GM18861 (cell line): Measurements from ENCODE around the gene CHAF1A.

Experiments used
- ATAC-seq: cut with Tn5 transposase; IDR thresholded peaks from one replicate; pipeline ENCODE4 v1.9.1; 2021; ENCODE audit not compliant: unreplicated experiment

CHAF1A gene

GRCh38 chr19:4376991-4377781 lies 25.3 kb upstream of the CHAF1A start:
- ATAC-seq, result no peak

GRCh38 chr19:4378886-4379285 lies 23.6 kb upstream of the CHAF1A start:
- ATAC-seq, result no peak

- no peak for ATAC-seq
These were observed 22.8 kb upstream of the CHAF1A start for GRCh38 chr19:4379383-4380253.

GRCh38 chr19:4380254-4380727 lies 22.1 kb upstream of the CHAF1A start:
- ATAC-seq, result no peak

DNA sequence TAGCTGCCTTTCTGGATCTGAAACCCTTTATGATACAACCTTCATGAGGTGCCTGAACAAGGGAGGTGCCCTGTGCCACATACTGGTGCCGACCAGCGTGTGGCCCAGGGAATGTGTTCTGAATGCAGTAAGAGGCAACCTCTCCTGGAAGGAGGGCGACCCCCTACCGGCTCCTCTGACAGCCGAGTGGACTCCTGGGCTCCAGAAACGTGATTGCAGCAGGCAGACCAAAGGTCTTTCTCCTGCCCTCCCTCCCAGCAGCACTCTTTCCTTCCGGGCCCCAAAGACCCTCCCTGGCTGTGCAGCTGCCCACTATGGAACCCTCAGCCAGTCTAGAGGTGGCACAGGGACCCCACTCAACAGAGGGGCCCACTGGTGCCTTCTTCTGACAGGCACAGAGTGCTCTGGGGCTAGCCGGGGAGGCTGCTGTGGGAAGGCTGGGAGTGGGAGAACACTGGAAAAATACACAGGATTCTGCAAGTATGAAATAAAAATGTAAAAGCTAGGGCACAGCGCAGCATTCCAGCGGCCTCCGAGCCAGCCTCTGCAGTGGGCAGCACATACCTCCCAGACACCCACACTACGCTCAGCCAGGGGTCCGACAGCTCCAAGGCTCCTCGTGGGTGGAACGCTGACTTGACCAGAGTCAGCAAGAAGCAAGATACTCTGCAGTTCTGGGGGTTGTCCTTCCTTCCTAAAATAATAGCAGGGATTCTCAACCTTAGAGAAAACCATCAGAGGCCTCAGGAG lies 17.0 kb upstream of the CHAF1A start:
- ATAC-seq, result no peak

- no peak for ATAC-seq
These were observed 16.2 kb upstream of the CHAF1A start for GRCh38 chr19:4386041-4386782.

DNA sequence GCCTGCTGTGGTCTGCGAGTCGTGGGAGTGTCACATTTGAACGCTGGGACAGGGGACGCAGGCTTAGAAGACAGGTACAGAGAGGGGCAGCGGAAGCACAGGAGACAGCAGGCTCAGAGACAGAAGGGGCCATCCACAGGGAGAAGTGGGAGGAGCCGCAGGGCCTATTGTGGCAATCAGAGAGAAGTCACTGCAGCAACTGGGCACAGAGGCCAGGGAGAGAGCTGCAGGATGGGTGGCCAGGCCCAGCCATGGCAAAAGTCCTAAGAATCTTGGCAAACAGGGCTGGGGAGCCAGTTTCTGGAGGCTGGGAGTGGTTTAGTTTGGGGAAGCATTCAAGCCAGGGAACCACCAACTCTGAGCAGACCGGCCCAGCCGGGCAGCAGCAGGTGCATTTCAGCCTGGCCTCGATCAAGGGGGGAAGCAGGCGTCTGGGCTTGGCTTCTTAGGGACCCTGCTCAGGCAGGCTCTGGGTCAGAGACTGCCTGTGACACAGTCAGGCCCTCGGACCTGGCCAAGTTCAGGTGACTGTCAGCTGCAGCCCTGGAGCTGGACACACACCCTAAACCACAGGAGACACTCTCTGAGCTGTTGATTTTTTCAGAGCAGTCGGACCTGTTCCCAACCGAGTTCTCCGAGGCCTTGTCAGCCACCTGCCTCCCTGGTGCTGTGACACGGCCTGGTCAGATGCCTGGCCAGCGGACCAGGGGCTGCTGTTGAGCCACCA lies 13.9 kb upstream of the CHAF1A start:
- no peak for ATAC-seq

- ATAC-seq, result no peak
These were observed 13.4 kb upstream of the CHAF1A start for GRCh38 chr19:4389064-4389375.

- no peak for ATAC-seq
These were observed 12.9 kb upstream of the CHAF1A start for GRCh38 chr19:4389511-4390016.

- ATAC-seq, result no peak
These were observed 12.3 kb upstream of the CHAF1A start for GRCh38 chr19:4390017-4390566.

GRCh38 chr19:4390567-4391305 lies 11.7 kb upstream of the CHAF1A start:
- ATAC-seq, result no peak

DNA sequence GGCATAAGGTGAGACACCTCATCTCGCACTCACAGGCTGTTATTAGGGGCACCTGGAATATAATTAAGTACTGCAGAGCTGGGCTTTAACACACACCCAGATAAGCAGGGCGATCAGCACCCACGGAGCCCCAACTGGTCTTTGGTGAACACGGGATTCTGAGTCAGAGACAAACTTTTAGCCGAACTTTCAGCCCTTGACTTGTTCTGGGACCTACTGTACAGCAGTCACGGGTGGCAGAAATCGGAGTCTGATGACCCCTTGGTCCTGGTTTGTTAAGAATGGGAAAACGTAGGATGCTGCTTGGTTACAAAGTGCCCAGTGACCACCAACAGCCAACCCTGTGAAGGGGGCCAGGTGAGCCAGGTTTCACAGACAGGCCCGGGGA lies 11.1 kb upstream of the CHAF1A start:
- no peak for ATAC-seq

- ATAC-seq, result no peak
These were observed 10.5 kb upstream of the CHAF1A start for GRCh38 chr19:4391701-4392483.

DNA sequence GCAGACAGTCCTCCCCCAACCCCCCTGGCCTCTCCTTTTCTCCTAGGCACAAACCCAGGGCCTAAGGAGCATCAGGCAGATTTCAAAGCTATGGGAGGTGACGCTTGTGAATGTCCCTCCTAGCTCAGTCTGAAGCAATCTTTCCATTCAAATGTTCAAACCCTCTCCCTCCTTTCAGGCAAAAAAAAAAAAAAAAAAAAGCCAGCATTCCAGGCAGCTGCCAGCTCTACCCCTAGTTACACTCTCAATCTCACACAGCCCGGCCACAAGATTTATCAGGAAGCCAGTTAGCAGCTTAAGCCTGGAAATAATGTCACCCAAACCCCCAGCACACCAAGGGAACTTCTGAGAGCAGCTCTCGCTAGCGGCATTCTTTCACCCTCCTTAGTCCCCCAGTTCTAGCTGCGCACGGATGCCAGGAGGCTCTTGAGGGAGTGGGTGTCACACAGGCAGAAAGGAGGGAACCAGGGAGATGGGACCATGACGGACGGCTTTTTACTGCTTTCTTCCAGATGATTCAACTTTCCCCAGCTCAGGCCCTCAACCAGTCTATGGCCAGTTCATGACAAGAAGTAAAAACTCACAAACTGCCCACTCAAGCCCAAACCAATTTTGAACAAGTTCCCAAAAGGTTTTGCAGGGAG lies 8.4 kb upstream of the CHAF1A start:
- ATAC-seq, result no peak

DNA sequence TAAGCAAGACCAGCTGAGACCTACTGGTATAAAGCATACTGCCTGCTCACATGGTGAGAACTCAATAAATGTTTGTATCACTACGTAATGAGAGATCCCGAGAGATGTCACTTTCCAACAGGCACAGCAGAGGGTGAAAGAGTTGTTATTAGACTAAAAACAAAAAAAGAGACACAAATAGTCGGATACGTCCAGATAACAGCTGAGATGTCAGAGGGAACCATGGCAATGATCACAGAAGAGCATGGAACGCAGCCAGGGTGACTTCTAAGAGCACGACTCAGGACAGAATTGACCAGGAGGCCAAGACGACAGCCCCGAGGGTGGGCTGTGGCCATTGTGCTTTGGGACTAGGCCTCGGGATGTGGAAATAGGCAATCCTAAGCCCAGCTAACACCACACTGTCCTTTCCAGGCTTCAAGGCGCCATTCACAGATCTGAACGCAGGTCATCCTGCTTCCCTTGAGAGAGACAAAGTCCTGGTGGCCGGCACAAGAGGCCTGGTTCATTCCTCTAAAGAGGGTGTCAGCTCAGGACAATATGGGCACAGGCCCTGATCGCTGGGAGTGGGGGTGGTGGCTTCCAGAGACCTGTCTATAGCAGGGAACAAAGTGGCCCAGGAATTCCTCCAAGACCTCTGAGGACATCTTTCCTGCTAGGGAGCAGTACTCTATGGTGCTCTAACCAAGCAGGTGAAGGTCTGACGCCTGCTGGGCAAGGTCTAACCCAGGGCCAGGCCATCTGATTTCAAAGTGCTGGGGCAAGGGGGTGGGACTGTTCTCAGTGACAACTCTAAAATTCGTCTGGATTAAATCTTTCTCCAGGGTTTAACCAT lies 5.3 kb upstream of the CHAF1A start:
- ATAC-seq, result no peak

DNA sequence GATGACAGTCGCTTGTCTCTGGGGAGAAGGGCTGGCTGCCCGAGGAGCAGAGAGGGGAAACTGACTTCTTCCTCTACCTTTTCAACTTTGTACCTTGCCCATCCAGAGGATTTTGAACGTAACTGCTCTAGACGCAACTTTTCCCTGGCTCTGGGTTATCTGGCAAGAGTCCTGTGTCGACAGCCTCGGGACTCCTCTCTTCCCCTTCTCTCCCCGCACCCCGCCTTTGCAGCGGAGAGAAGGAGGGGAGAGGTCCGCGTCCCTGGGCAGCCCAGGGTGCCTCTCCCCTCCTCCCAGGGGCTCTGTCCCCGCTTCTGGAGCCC lies 2.7 kb upstream of the CHAF1A start:
- ATAC-seq, result no peak
